Neural progenitor cell (in vitro differentiated cells): ENCODE results near the gene PCDH1.

Source experiments
- CTCF ChIP-seq: fragments of 200-600 bp; sonication (generic); IDR thresholded peaks from 2 replicates; pipeline ENCODE4 v1.5.1; 2017; ENCODE audit warnings: antibody characterized with exemption, mild to moderate bottlenecking
- EZH2 ChIP-seq: fragments of 200-600 bp; sonication (generic); IDR thresholded peaks from 2 replicates; pipeline ENCODE4 v1.6.1; 2017; ENCODE audit warnings: antibody characterized with exemption, mild to moderate bottlenecking, moderate library complexity
- EZH2phosphoT487 ChIP-seq: fragments of 200-600 bp; sonication (generic); IDR thresholded peaks from 2 replicates; pipeline ENCODE4 v1.6.1; 2017; ENCODE audit warnings: antibody characterized with exemption

DNA sequence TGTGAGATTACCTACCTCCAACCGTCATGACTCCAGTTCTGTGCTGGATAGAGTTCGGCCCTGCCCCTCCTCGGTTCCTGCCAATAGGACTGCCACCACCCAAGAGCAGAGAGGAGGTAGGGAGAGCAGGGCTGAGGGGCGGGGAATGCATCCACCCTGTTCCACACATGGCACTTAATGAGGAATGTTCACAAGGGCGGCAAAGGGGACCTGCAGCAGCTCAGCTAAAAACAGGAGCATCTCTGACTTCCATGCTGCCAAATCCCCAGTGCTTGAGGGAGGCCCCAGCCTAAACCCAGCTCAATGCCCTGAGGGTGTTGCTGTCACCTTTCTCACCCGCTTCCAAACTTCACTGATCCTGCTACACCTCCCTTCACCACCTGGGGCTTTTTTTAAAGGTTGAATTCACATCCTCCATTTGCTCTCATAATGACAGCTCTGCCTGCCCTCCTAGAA, 37.7 kb upstream of the PCDH1 start:
- no peak for TF ChIP-seq CTCF
- no peak for TF ChIP-seq EZH2
- TF ChIP-seq EZH2phosphoT487, result no peak
